GM12892 (cell line): Measurements from ENCODE around the gene FBXO21.

ENCODE experiments used
- POLR2AphosphoS5 ChIP-seq: IDR thresholded peaks from 2 replicates; pipeline ENCODE4 v1.6.1; 2011; ENCODE audit warnings: low read depth, low read length, control low read depth
- TAF1 ChIP-seq: IDR thresholded peaks from 2 replicates; pipeline ENCODE4 v1.6.1; 2011; ENCODE audit warnings: low read depth, mild to moderate bottlenecking, control low read depth, low read length, borderline replicate concordance

DNA sequence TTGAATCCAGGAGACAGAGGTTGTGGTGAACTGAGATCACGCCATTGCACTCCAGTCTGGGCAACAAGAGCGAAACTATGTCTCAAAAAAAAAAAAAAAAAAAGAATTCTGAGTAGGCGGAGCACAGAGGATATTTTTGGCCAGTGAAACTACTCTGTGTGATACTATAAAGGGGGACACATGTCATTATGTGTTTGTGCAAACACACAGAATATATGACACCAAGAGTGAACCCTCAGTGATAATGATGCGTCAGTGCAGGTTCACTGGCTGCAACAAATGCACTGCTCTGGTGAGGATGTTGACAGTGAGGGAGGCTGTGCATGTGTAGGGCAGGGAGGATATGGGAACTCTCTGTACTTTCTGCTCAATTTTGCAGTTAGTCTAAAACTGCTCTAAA is 24.2 kb downstream of the FBXO21 start:
- TF ChIP-seq POLR2AphosphoS5 (no peak), TAF1 (no peak)
